ENCODE results near the gene ZNF385D. TPM values are rescaled to one million over a fixed set of nuclear protein-coding genes. Genes with fewer than 3 reads are reported as not detected.

The ZNF385D gene
- total and polyA plus RNA-seq, 2 of the 13 experiments (the other 11 are each of a cell fraction or from before 2014, with no cell fraction given), result not detected

DNA sequence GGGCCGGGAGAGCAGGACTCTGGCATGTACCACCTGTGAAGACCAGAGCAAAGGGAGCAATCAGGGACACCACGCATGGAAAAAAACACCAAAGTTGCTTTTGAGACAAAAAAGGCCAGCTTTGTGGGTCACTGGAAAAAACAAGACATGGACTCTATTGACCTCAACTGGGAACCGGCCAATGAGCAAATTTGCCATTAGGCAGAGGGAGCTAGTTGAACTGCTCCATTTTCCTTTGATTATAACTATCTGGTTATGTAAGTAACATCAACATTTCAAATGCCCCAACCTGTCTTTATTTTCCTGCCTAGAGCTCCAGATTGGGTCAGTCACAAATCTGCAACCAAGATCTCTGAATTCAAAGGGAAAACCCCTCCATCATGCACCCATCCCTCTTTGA lies 86.0 kb downstream of the ZNF385D start:
- Histone ChIP-seq H3K4me2 (ENCODE audit: low read depth, low read length) (no peak overlapping the region), H3K4me3 (replicated peaks in 1 of 3; ENCODE audit: insufficient read depth in 1 of 3, low read depth in 2 of 3, low read length in 3 of 3) (no peak overlapping the region), H2AFZ (ENCODE audit: low read length) (no peak overlapping the region), H4K20me1 (ENCODE audit: insufficient read depth, low read length) (no peaks in the 10 kb centered on the region), H3K27ac (ENCODE audit: extremely low read length, insufficient read depth, low read length) (no peak overlapping the region), H3K9me3 (ENCODE audit: low read length) (no peaks in the 10 kb centered on the region), H3K9ac (ENCODE audit: insufficient read depth, low read depth, low read length) (no peak overlapping the region), H3K4me1 (ENCODE audit: insufficient read depth, low read length) (no peaks in the 10 kb centered on the region), H3K27me3 (ENCODE audit: control insufficient read depth in 1 of 2, insufficient read depth in 2 of 2, low read length in 2 of 2) (no peaks in the 10 kb centered on the region), H3K79me2 (ENCODE audit: insufficient read depth, low read length) (no peaks in the 10 kb centered on the region), H3K36me3 (replicated peaks in 1 of 2; ENCODE audit: control insufficient read depth in 1 of 2, insufficient read depth in 2 of 2, low read length in 2 of 2) (no peaks in the 10 kb centered on the region)
- BruUV-seq (replicated peaks), result no TSS peak
- ChIA-PET CTCF (ENCODE audit: low intra/inter-chr PET ratio, low total read pairs) (no interaction called here), POLR2A (no interaction called here)
- intact Hi-C loops (cut with micrococcal nuclease; ENCODE audit: unreplicated experiment), result no loop called here
- ATAC-seq, result no peak
- 0% methylated on average over 3 of the region's 3 CpGs for WGBS (ENCODE audit: low lambda C conversion rate)
- TF ChIP-seq MEIS2 (CRISPR knock-in tag; IDR thresholded peaks at IDR 0.05) (no peak), ZNF615 (CRISPR knock-in tag; IDR thresholded peaks at IDR 0.05; ENCODE audit: borderline replicate concordance) (no peak)
- in situ Hi-C loops (cut with HindIII; ENCODE audit: extremely low pct_ligation_motif_present, low pct_unique_long_range_greater_than_20kb), result no loop called here
- DNase-seq (ENCODE audit: low spot score), result no peak
- no peak for FAIRE-seq

DNA sequence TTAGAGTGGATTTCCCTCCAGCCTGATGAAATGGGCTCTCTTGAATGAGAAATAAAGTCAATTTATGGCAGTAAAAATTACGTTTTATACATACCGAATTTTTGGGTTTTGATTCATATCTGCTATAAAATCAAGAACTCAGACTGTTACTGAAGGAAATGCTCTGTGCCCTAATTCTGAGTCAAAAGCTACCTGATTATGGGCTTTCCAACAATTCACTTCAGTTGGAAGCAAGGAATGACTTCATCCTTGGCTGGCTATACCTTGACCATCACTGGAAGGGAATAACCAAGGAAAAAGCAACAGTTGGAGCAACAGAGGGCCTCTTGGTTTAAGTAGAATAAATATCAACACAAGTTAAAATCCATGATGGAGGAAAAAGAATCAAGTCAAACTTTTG lies 88.6 kb downstream of the ZNF385D start:
- Histone ChIP-seq H2AFZ (ENCODE audit: low read length) (no peak overlapping the region), H4K20me1 (ENCODE audit: insufficient read depth, low read length) (no peaks in the 10 kb centered on the region), H3K9ac (ENCODE audit: insufficient read depth, low read depth, low read length) (no peak overlapping the region), H3K9me3 (ENCODE audit: low read length) (no peaks in the 10 kb centered on the region), H3K4me3 (replicated peaks in 1 of 3; ENCODE audit: insufficient read depth in 1 of 3, low read depth in 2 of 3, low read length in 3 of 3) (no peak overlapping the region), H3K4me2 (ENCODE audit: low read depth, low read length) (no peak overlapping the region), H3K36me3 (replicated peaks in 1 of 2; ENCODE audit: control insufficient read depth in 1 of 2, insufficient read depth in 2 of 2, low read length in 2 of 2) (no peaks in the 10 kb centered on the region), H3K27me3 (ENCODE audit: control insufficient read depth in 1 of 2, insufficient read depth in 2 of 2, low read length in 2 of 2) (no peaks in the 10 kb centered on the region), H3K79me2 (ENCODE audit: insufficient read depth, low read length) (no peaks in the 10 kb centered on the region), H3K4me1 (ENCODE audit: insufficient read depth, low read length) (no peaks in the 10 kb centered on the region), H3K27ac (ENCODE audit: extremely low read length, insufficient read depth, low read length) (no peak overlapping the region)
- 0% methylated on average over 2 of the region's 2 CpGs for WGBS (ENCODE audit: low lambda C conversion rate)
- BruUV-seq (replicated peaks), result no TSS peak
- in situ Hi-C loops (cut with HindIII; ENCODE audit: extremely low pct_ligation_motif_present, low pct_unique_long_range_greater_than_20kb), result no loop called here
- intact Hi-C loops (cut with micrococcal nuclease; ENCODE audit: unreplicated experiment), result no loop called here
- no peak for ATAC-seq
- CTCF ChIA-PET (ENCODE audit: low intra/inter-chr PET ratio, low total read pairs), result no interaction called here
- POLR2A ChIA-PET, result no interaction called here
- TF ChIP-seq MED13 (CRISPR knock-in tag; IDR thresholded peaks at IDR 0.05) (no peak), HDAC2 (CRISPR knock-in tag; IDR thresholded peaks at IDR 0.05) (no peak), KLF12 (CRISPR knock-in tag; IDR thresholded peaks at IDR 0.05; ENCODE audit: borderline replicate concordance) (no peak), LRRFIP1 (CRISPR knock-in tag; conservative IDR thresholded peaks at IDR 0.05) (no peak), ZNF430 (CRISPR knock-in tag; IDR thresholded peaks at IDR 0.05) (no peak), CC2D1A (CRISPR knock-in tag; IDR thresholded peaks at IDR 0.05) (no peak), CENPT (CRISPR knock-in tag; IDR thresholded peaks at IDR 0.05; ENCODE audit: low read depth) (no peak)
- FAIRE-seq, result no peak
- DNase-seq (ENCODE audit: low spot score), result no peak

All from HepG2 (cell line).